H1 (cell line): ENCODE data around the gene STX8. TPM values are rescaled to one million over a fixed set of nuclear protein-coding genes. Genes with fewer than 3 reads are reported as not detected.

Experiments used
- CHD1 ChIP-seq: IDR thresholded peaks from 2 replicates; pipeline ENCODE4 v1.6.1; 2012; ENCODE audit warnings: low read depth, low read length, improper control_type of control experiment
- CTBP2 ChIP-seq: IDR thresholded peaks from 2 replicates; pipeline ENCODE4 v1.7.0; 2011; ENCODE audit warnings: borderline replicate concordance, mild to moderate bottlenecking, moderate library complexity, mixed read lengths, low read length; ENCODE audit not compliant: insufficient read depth, insufficient read length
- EGR1 ChIP-seq: IDR thresholded peaks from 2 replicates; pipeline ENCODE4 v1.6.1; 2011; ENCODE audit warnings: low read depth, low read length, borderline replicate concordance
- HDAC2 ChIP-seq, 2 experiments: fragments of 300-600 bp in 1 of 2; sonication (generic) in 1 of 2; IDR thresholded peaks; 2 replicates each; pipeline ENCODE4 v1.6.1; 2011 to 2012; ENCODE audit warnings: low read depth in 2 of 2, low read length in 2 of 2, mild to moderate bottlenecking in 2 of 2, moderate library complexity in 2 of 2, borderline replicate concordance in 1 of 2, inconsistent platforms in 1 of 2
- PHF8 ChIP-seq: fragments of 200-600 bp; sonication (generic); conservative IDR thresholded peaks from 2 replicates; pipeline ENCODE4 v1.7.1; 2012; ENCODE audit warnings: low read depth, mild to moderate bottlenecking, inconsistent platforms, low read length, moderate library complexity
- RNF2 ChIP-seq: fragments of 200-900, 300-1000 bp; sonication (generic); IDR thresholded peaks from 2 replicates; pipeline ENCODE4 v1.7.1; 2016; ENCODE audit warnings: borderline replicate concordance, low read depth, mild to moderate bottlenecking, antibody characterized with exemption, low read length; ENCODE audit not compliant: poor library complexity, severe bottlenecking; ENCODE audit errors: missing control alignments
- SRF ChIP-seq: IDR thresholded peaks from 2 replicates; pipeline ENCODE4 v1.6.1; 2011; ENCODE audit warnings: mild to moderate bottlenecking, low read depth, low read length, moderate library complexity
- TBP ChIP-seq: IDR thresholded peaks from 2 replicates; pipeline ENCODE4 v1.6.1; 2011; ENCODE audit warnings: low read depth, low read length, improper control_type of control experiment
- USF2 ChIP-seq: IDR thresholded peaks from 2 replicates; pipeline ENCODE4 v1.6.1; 2011; ENCODE audit warnings: low read length, improper control_type of control experiment
- polyA plus RNA-seq, 7 experiments: library from polyadenylated mRNA; depleted of rRNA in 3 of 7; stranded (reverse) in 5 of 7; unstranded in 2 of 7; fragments of >200 nt in 5 of 7; fragments of 200-250 nt in 2 of 7; gene quantifications; 1 replicate in 5 of 7; 2 replicates in 1 of 7; 4 replicates in 1 of 7; pipeline versions ENCODE4 v1.2.1 to v1.2.3, GENCODE V29; 2011 to 2013; ENCODE audit warnings: missing spikeins in 2 of 7, mixed read lengths in 2 of 7
- total RNA-seq: library from RNA; stranded (reverse); fragmentation: NEBNext Ultra II Directional; extraction: Animal tissue kit (Norgen Biotek cat#: 25700); gene quantifications from 2 replicates; pipeline ENCODE4 v1.2.1, GENCODE V29; 2021

STX8 gene
- total and polyA plus RNA-seq, 2 of the 8 experiments (the other 6 are each of a cell fraction or from before 2014, with no cell fraction given) = 22.8 to 42.5 TPM

- TF ChIP-seq USF2 (no peak), SRF (no peak), PHF8 (no peak), RNF2 (no peak), TBP (no peak), CTBP2 (no peak), HDAC2 (IDR thresholded peaks at IDR 0.05; ENCODE audit: borderline replicate concordance in 1 of 2, low read depth in 2 of 2, low read length in 2 of 2) (no peak), CHD1 (no peak), EGR1 (no peak)
These were observed 357.5 kb downstream of the STX8 start (continued) for GRCh38 chr17:9218064-9218635.
